Pancreas (tissue), 10 donors: ENCODE data around the gene DEF6. TPM values are rescaled to one million over a fixed set of nuclear protein-coding genes. Genes with fewer than 3 reads are reported as not detected.

ENCODE experiments used
- ATAC-seq, 4 donors: fragments of 200-7000 bp; cut with Tn5 transposase; one replicate each; pipeline versions ENCODE4 v1.8.0 to v1.9.1; 2020; ENCODE audit warnings: mild to moderate bottlenecking in 4 of 4, moderate library complexity in 4 of 4
- DNase-seq, 6 donors: peaks; one replicate each; pipeline ENCODE4 v3.0.0-alpha.2; 2020
- FAIRE-seq: peaks from 2 replicates; lab custom pipeline; 2012; peaks lifted over from hg19 to GRCh38; lab: Jason Lieb, UNC
- H3K27ac ChIP-seq, 4 donors: fragments of 200-600 bp; sonication (generic); 1 replicate in 3 of 4; 2 replicates in 1 of 4; pipeline versions ENCODE4 v1.5.0 to v1.8.0; 2020
- H3K27me3 ChIP-seq, 4 donors: fragments of 200-600 bp; one replicate each; pipeline ENCODE4 v1.8.0; 2021
- H3K36me3 ChIP-seq, 3 donors: fragments of 200-600 bp; sonication (generic) in 1 of 3; one replicate each; pipeline versions ENCODE4 v1.5.0 to v1.8.0; 2020 to 2021
- H3K4me1 ChIP-seq, 3 donors: fragments of 200-600 bp; one replicate each; pipeline ENCODE4 v1.8.0; 2021
- H3K4me3 ChIP-seq, 4 donors: fragments of 200-600 bp; sonication (generic) in 2 of 4; one replicate each; pipeline versions ENCODE4 v1.5.0 to v1.8.0; 2020 to 2021
- H3K9me3 ChIP-seq, 4 donors: fragments of 200-600 bp; one replicate each; pipeline ENCODE4 v1.8.0; 2021
- CTCF ChIP-seq, 4 donors: fragments of 200-600 bp; sonication (generic) in 3 of 4; IDR thresholded peaks; one replicate each; pipeline versions ENCODE4 v1.5.0 to v1.8.0; 2021; ENCODE audit warnings: antibody characterized with exemption in 4 of 4
- WGBS, 2 donors: extraction: QIAGEN DNeasy Blood & Tissue Kit; methylation state at CpG; one replicate each; pipeline ENCODE4 v1.1.7; 2013; 5-methylcytosine and 5-hydroxymethylcytosine counted together
- intact Hi-C, 3 donors: fragments of 100-400 bp; cut with DNase I; formaldehyde crosslinking; loops; one replicate each; pipeline versions ENCODE4 v1.11.1 to v1.14.2; 2022
- polyA plus RNA-seq, 2 donors: library from polyadenylated mRNA; stranded (reverse); fragments of 200-250 nt; gene quantifications; one replicate each; pipeline ENCODE4 v1.2.3, GENCODE V29; 2013
- total RNA-seq, 6 donors: library from RNA; stranded (reverse); fragmentation: NEBNext Ultra II Directional in 4 of 6; extraction: Animal tissue kit (Norgen Biotek cat#: 25700) in 4 of 6; gene quantifications; one replicate each; pipeline versions ENCODE4 v1.2.1 to v1.2.4, GENCODE V29; 2021 to 2023
- donor health status: healthy with polysubstance abuse.
- donor health status: DM: no; HTN: no; CAD: no; lungs with moderate emphysema.
- donor health status: DM: no; HTN: no; CAD: no.
- donor health status: control.
- donor health status: control.
- donor health status: Bipolar disorder and iron deficiency.
- donor health status: DM: yes; HTN: yes; CAD: no.
- donor health status: DM: no; HTN: no; CAD: no.
- donor health status: DM: no; HTN: no; CAD: no.
- donor health status: DM: yes; HTN: yes; CAD: no.

Gene DEF6, protein sequence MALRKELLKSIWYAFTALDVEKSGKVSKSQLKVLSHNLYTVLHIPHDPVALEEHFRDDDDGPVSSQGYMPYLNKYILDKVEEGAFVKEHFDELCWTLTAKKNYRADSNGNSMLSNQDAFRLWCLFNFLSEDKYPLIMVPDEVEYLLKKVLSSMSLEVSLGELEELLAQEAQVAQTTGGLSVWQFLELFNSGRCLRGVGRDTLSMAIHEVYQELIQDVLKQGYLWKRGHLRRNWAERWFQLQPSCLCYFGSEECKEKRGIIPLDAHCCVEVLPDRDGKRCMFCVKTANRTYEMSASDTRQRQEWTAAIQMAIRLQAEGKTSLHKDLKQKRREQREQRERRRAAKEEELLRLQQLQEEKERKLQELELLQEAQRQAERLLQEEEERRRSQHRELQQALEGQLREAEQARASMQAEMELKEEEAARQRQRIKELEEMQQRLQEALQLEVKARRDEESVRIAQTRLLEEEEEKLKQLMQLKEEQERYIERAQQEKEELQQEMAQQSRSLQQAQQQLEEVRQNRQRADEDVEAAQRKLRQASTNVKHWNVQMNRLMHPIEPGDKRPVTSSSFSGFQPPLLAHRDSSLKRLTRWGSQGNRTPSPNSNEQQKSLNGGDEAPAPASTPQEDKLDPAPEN
- 10 to 100 TPM in 5 of 6 donors, 1 to 10 TPM in 1; 9.4 to 14.0 (median 12.8) TPM for total RNA-seq
- 10 to 100 TPM; 37.9 to 40.6 TPM for polyA plus RNA-seq

DNA sequence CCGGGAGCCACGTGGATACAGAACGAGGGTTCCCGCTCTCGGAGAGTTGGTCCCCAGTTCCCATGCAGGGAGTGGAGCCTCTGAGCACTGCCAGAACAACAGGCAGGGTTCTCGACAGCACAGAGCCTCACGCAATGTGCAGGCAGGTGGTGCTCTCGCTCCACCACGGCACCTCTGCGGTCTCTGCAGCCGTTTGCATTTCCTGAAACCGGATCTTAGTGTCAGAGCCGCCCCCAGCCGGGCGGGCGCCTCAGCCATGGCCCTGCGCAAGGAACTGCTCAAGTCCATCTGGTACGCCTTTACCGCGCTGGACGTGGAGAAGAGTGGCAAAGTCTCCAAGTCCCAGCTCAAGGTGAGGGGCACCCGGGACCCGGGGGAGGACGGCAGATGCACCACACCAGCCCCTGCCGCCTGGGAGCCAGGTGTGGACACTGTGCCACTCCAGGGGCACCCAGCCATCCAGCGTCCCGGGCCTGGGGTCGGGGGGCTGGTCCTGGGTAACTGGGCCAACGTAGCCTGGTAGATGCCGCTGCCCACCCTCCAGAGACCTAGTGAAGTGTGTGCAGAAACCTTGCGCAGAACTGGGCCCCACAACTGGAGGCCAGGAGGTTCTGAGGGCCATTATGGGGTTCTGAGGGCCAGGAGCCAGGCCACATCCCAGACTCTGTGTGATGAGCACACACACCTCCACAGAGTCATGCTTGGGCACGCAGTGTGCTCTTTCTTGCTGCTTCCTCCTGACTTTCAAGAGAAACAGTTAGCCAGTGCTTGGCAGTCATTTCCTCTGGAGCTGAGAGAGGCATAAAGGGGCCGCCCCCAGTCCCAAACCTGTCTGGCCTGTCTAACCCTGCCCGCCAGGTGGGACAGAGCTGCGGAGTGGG is at the start of gene DEF6:
DEF6 (plus strand) TSS at position 218 of the 881 bp plus-strand sequence; CDS start at position 257, 39 bp downstream.
- FAIRE-seq (no peak), ATAC-seq (peak; percentile 96 to 98 (median 98)), DNase-seq (peak; percentile 83 to 95 (median 90))
- peaks cover 0 to 5% (median 0%) of the 10 kb centered on the region in 3 donors for H3K36me3 ChIP-seq
- H3K27me3 ChIP-seq: no peaks in the 10 kb centered on the region
- no peaks in the 10 kb centered on the region for H3K9me3 ChIP-seq
- H3K27ac ChIP-seq: peak within 1 kb of the TSS in 3 of 4 donors; percentile 50 to 68 (median 57)
- peaks cover 0 to 10% (median 0%) of the 10 kb centered on the region in 3 donors for H3K4me1 ChIP-seq
- peak; percentile 34 to 84 (median 46) for TF ChIP-seq CTCF (IDR thresholded peaks at IDR 0.05)
- peak within 1 kb of the TSS; percentile 47 to 79 (median 61) for H3K4me3 ChIP-seq
- 10 to 14% methylated on average over 35 of the region's 35 CpGs for WGBS, 2 donors
- intact Hi-C loops: no loop called here

DNA sequence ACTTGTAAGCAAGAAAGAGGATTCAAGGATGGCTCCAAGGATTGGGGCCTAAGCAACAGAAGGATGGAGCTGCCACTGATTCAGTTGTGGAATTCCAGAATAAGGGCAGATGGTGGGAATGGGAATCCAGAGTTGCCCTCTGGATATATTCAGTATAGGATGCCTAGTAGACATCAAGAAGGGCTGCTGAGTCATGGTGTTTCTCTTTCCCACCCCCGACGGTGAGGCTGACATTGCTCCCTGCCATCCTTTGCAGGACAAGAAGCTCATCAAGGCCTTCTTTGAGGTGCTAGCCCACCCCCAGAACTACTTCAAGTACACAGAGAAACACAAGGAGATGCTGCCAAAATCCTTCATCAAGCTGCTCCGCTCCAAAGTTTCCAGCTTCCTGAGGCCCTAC is 49.3 kb upstream of the DEF6 start:
- no peak for FAIRE-seq
- WGBS, 2 donors: 52 to 63% methylated on average over 3 of the region's 3 CpGs
- no peaks in the 10 kb centered on the region for H3K9me3 ChIP-seq
- no peak for DNase-seq
- H3K36me3 ChIP-seq: no peaks in the 10 kb centered on the region
- H3K4me3 ChIP-seq: no peak overlapping the region
- H3K4me1 ChIP-seq: no peaks in the 10 kb centered on the region
- no peaks in the 10 kb centered on the region for H3K27me3 ChIP-seq
- no peak overlapping the region for H3K27ac ChIP-seq
- intact Hi-C loops: no loop called here
- TF ChIP-seq CTCF (IDR thresholded peaks at IDR 0.05): no peak
- ATAC-seq: no peak

GRCh38 chr6:35248965-35249364 is 48.7 kb upstream of the DEF6 start:
- Histone ChIP-seq H3K4me3 (no peak overlapping the region), H3K9me3 (no peaks in the 10 kb centered on the region), H3K27ac (no peak overlapping the region), H3K36me3 (no peaks in the 10 kb centered on the region), H3K4me1 (no peaks in the 10 kb centered on the region), H3K27me3 (no peaks in the 10 kb centered on the region)
- no peak for FAIRE-seq
- no peak for ATAC-seq
- 69 to 73% methylated on average over 3 of the region's 3 CpGs for WGBS, 2 donors
- TF ChIP-seq CTCF (IDR thresholded peaks at IDR 0.05): no peak
- intact Hi-C loops: no loop called here
- DNase-seq: no peak

DNA sequence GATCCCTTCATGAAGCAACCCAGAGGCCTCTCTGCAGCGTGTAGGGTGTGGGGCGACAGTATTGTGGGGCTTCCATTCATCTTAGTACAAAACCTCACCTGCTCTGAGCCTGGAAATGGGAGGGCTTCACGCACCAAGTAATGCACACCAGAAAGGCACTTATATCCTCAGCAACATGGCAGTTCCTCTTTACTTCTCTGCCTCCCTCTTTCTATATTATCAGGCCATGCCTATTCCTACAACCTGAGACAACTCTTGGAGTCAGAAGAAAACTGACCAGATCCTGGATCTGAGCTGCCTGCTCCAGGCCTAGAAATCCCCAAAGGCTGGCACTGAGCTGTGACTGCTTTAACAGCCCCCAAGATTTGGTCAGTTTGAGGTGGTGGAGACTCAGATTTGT is 45.7 kb upstream of the DEF6 start:
- no peak for FAIRE-seq
- H3K27ac ChIP-seq: no peak overlapping the region
- 90 to 100% methylated on average over 3 of the region's 3 CpGs for WGBS, 2 donors
- DNase-seq: no peak
- no peaks in the 10 kb centered on the region for H3K27me3 ChIP-seq
- no peaks in the 10 kb centered on the region for H3K9me3 ChIP-seq
- no peak for ATAC-seq
- H3K4me1 ChIP-seq: no peaks in the 10 kb centered on the region
- intact Hi-C loops: no loop called here
- no peaks in the 10 kb centered on the region for H3K36me3 ChIP-seq
- no peak for TF ChIP-seq CTCF (IDR thresholded peaks at IDR 0.05)
- no peak overlapping the region for H3K4me3 ChIP-seq
